Activated CD4-positive, alpha-beta T cell treated with anti-CD3 and anti-CD28 coated beads, Interleukin-10, Interleukin-2, amounts not matched to agents 100 ng/mL and 50 ng/mL, durations not matched to agents 16 hours and 8 hours (primary cell): ENCODE data around the gene GPATCH2.
"Not testable (repeated sequence)": the region's sequence is repeated elsewhere in the genome, so short reads cannot be mapped to it uniquely, and the experiment has no call there.

Experiments used
- DNase-seq: peaks from one replicate; pipeline ENCODE4 v3.0.0-alpha.2; 2020

GPATCH2 gene

DNA sequence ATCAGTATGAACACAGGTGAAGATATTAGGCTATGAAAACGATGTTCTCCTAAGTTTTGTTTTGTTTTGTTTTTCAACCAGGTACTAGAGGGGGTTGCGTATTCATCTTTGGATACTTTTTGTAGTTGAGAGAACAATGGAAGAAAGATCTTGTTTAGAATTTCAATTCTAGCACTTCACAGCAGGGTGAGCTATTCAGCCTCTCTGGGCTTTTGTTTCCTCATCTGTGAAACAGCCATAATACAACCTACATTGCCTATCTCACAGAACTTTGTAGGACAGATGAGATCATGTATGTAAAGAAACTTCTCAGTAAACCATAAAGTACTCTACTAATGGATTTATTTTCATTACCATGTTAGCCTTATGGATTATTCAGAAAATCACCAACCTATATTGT, 199.5 kb downstream of the GPATCH2 start:
- no peak for DNase-seq

DNA sequence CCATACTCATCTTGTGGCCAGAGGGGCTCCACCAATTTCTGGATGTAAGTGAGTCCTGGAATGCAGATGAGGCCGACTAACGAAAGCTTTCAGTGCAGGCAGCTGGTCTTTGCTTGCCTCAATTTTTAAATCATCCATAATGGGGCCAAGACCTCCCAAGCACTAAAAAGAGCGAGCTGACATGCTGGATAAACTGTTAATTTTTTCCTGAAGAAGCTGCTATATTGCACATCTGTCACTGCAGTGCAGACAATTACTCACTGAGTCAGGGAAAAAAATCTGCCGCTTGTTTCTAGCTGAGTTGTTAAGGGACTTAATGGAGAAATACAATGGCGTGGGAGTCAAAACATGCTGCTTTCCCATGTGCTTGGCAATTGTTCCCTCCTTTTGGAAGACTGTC, 205.5 kb downstream of the GPATCH2 start:
- no peak for DNase-seq

DNA sequence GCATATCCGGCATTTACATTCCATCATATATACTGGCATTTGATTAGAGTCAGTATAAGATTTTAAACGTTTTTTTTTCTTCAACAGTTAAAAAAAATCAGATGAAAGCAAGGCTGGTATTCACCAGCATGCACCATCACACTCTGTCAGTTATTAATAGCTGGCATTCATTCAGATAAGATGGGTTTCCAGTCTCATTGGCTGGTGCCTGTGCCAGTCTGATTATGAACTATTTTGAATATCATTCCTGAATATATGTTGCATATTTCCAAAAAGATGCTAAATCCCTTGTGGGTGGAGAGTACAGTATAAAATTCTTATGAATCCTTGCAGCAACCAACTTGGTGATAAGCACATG, 211.7 kb downstream of the GPATCH2 start:
- no peak for DNase-seq

DNA sequence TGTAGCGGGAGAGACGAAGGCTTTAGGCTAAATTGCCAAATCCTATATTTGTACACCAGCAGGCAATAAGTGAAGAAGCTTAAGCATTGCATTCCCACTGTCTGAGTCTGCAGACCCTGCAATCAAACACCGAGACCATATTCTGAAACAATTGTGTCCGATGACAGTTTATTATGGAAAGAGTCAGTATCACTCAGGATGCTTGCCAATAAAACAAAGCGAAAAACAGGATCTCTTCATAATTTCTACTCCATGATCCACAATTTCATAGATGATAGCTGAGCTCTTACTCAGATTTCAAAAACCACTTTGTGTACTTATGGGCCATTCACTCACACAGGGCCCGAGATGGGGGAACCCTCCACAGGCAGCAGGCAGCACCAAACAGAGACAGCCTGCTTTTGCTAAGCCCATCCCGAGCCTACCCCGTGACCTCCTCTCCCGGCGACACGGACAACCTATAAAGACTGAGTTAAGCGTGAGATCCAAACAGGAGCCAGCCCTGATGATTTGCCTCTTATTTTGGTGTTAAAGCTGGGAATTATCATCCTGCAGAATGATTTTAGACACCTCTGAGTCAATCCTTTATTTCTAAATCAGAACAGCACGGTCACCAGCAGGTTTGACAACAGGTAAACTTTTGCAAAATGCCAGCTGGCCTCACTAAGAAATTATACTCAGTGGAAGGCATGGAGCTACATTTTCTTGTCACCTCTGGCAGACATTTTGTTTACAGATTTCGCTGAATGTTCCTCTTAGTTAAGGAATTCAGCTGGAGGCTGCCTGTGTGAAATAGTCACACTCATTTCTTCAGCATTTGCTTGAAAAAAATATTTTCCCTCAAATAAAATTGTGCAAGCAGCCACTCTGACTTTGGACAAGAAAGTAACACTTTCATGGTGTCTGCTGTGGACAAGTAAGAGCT, 212.4 kb downstream of the GPATCH2 start:
- DNase-seq = no peak

DNA sequence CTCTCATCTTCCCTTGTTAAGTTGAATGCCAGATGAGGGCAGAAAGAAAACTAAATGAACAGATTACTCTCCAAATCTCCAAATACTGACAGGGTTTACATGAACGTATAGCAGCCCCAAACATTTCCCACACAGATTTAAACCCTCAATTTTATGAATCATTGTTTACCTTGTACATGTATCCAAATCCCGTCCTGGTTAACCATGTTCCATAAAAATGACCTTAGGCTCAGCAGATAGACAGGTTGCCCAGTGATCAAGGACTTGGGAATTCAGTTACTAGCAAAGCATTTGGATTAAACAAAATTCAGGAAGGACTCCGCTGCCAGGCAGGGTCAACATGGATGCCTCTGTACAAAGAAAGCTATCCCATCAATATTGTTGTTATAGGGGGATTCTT, 213.5 kb downstream of the GPATCH2 start:
- DNase-seq = no peak

DNA sequence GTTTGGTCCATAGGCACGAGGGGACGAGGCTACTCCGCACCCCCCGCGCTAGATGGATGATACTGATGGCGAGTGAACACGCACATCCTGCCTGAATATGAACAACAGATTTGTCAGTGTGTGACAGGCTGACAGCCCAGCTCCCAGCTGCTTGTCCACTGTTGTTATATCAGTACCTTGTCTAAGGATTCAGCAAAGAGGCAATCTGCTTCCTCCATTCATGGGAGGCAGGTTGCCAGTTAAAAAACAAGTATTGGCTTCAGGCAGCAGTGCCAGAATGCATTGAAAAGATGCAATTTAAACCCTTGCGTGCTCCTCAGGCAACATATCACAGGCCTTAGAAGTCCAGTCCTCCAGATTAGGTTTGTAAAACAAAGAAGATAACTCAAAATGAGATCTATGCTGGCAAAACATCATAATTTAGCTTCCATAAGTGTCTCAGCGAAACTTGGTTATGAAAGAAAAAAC, 223.3 kb downstream of the GPATCH2 start:
- no peak for DNase-seq

DNA sequence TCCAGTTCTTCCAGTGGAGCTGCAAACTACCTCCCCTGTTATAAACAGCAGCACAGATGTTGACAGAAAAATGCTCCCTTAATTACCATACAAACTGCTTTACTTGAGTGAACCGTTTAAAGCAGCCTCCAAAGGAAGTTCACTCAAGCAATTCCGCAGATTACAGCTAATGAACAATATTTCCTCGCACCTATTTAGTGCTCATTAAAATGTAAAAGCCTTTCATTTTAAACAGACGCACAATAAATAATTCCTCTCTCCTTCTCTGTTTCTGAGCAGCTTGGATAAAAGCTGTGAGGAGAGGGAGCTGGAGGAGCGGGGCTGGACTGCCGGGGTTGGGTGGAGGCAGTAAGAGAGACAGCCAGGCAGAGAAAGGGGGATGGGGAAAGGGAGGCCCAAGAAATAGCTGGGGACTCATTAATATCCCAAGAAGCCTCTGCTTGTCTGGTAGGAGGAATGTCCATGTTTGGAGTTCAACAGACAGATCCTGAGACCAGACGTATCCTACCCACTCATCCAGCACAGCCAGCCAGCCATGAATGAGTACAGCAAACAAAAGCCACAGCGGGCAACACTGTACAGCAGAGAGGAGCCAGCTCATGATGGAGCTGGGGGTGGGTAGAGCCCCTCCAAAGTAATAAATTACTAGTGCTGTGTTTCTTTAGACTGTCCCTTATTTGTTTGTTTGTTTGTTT, 227.7 kb downstream of the GPATCH2 start:
- DNase-seq = no peak

DNA sequence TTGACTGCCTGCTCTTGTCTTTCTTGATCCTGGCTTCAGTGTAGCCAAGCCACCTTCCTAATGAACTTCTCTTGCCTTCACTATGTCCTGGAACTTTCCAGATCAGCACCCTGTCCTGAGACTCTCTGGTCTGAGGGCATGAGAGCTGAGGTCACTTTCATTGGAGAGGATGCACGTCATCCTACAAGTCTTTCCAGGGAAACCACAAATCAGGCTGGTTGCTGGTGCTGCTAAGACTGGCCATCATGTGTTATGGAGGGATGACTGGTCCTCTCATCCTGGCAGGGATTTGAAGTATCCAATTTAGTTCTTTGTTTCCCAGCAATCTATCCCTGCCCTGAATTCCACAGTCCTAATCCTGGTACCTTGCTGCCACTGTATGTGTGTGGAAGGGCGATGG, 228.6 kb downstream of the GPATCH2 start:
- no peak for DNase-seq

DNA sequence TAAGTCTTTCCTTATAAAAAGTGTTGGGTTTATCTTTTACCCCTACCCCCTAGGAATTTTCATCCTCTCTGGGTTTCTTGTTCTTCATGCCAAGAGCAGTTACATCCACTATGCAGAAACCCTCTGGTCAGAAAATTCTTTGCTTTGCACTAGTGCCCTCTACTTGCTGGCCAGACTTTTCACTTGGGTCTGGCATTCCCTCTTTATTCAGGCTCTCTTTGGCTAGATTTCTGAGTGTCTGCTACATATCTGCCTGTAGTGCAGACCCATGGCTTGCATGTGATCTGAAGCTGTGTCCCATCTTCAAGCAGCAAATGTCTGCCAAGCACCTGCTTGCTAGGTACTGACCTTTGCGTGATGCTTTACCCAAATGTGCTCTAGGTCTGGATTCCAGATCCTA, 237.0 kb downstream of the GPATCH2 start:
- DNase-seq = no peak

DNA sequence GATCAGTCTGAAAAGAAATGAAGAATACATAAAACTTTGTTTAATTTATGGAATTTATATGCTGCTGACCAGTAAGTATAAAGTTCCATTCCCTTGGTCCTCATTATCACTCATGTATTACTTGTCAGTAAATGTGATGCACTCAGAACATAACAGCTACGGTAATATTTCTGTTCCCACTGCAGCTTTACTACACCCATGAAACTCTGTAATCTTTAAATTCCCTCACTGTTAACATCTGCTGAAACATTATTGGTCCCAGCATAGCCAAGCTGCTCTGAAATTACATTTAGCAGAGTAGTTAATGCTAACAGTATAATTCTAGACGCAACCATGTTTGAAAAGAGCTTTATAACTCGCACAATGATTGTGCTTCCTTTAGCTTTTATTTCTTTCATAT, 238.4 kb downstream of the GPATCH2 start:
- no peak for DNase-seq

DNA sequence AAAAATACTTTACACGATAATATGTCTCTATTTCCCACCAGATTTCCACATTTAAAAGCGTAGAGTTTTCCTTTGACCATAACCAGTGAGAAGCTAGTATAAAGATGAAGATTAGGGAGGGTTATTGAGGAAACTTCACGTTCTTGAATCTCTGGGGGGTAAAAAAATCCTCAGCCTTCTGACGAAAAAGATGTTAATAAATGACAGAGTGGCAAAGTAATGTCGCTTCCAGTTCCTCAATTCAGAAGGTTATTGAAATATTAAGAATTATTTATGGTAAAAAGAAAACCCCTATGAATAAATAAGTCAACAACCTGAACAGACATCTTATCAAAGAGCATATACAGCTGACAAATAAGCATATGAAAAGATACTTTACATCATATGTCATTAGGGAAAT, 241.0 kb downstream of the GPATCH2 start:
- no peak for DNase-seq

DNA sequence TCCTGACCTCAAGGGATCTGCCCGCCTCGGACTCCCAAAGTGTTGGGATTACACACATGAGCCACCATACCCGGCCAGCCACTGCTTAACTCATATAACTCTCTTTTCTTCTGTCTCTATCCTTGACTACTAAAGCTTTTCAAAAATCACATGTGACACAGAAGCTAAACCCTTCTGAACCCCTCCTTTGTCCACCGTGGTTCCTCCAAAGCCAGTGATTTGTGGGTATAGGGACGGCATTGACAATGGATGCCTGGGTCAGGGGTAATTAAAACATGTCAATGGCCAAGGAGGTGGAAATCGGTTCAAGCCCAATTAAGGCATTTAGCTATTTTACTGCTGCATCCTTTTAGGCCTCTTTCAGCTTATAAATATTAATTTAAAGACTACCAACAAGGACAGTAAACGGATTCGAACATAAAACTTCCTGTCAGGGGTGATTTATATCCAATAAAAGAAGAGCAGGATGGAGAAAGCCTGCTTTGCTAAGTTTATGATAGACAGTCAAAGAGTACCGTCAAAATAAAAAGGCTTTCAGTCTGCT, 242.3 kb downstream of the GPATCH2 start:
- no peak for DNase-seq

DNA sequence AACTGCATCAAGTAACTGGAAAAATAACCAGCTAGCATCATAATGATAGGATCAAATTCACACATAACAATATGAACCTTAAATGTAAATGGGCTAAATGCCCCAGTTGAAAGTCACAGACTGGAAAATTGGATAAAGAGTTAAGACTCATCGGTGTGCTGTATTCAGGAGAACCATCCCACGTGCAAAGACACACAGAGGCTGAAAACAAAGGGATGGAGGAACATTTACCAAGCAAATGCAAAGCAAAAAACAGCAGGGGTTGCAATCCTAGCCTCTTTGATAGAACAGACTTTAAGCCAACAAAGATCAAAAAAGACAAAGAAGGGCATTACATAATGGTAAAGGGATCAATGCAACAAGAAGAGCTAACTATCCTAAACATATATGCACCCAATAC, 249.1 kb downstream of the GPATCH2 start:
- DNase-seq = not testable (repeated sequence)

DNA sequence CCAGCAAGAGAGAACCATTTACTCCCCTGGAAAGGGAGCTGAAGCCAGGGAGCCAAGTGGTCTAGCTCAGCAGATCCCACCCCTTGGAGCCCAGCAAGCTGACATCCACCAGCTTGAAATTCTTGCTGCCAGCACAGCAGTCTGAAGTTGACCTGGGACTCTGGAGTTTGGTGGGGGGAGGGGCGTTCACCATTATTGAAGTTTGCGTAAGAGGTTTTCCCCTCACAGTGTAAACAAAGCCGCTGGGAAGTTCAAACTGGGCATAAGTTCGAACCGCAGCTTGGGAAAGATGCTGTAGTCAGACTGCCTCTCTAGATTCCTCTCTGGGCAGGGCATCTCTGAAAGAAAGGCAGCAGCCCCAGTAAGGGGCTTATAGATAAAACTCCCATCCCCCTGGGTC, 251.1 kb downstream of the GPATCH2 start:
- DNase-seq = not testable (repeated sequence)

DNA sequence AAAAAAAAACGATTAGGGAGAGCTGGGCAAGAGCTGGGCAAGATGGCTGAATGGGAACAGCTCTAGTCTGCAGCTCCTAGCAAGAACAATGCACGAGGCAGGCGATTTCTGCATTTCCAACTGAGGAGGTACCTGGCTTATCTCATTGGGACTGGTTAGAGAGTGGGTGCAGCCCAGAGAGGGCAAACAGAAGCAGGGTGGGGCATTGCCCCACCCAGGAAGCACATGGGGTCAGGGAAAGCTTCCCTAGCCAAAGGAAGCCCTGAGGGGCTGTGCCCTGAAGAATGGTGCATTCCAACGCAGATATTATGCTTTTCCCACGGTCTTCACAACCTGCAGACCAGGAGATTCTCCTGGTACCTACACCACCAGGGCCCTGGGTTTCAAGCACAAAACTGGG, 251.6 kb downstream of the GPATCH2 start:
- no peak for DNase-seq
